GM12872 (cell line): Measurements from ENCODE around the gene FARSA.

ENCODE experiments used
- TF ChIP-seq, protein P1 (sequence below): IDR thresholded peaks from 3 replicates; pipeline ENCODE4 v1.5.1; 2011; ENCODE audit warnings: low read depth, mild to moderate bottlenecking, low read length, moderate library complexity; ENCODE audit not compliant: insufficient read depth

Gene FARSA

DNA sequence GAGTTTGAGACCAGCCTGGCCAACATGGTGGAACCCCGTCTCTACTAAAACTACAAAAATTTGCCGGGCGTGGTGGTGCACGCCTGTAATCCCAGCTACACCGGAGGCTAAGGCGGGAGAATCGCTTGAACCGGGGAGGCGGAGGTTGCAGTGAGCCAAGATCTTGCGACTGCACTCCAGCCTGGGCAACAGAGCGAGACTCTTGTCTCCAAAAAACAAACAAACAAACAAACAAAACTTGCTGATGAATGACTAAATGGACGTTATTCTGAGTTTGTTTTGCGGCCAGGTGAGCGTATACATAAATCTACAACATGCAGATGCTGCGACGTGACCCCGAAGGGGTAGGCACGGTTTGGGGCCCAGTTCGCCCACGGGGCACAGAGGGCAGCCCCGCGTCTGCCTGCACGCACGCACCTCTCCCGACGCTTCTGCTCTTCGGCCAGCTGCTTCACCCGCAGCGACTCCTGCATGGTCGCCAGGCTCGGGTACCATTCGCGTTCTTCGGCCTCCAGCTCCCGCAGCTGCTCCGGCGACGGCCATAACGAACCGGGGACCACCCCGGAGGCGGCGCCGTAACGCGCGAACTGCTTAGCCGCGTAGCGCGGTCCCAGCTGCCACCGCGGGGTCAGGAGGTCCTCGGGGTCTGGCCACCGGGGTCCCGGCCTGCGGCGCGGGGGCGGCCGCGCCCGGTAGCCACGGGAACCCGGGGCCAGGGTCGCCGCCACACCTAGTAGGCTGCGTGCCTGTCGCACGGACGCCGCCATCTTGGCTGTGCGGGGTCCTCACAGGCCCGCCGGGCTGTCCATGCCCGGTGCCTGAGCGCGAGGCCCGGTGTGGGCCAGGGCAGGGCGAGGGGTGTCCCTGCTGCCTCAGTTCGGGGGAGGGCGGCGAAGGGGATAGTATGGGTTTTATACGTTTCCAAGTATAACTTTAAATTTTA is 23.2 kb upstream of the FARSA start, which contains the start of gene GADD45GIP1:
Gene GADD45GIP1, minus strand, starts transcription at position 778 of the 943 bp plus-strand sequence. Its CDS starts 11 bp downstream, at position 767.
- TF ChIP-seq, protein P1, sequence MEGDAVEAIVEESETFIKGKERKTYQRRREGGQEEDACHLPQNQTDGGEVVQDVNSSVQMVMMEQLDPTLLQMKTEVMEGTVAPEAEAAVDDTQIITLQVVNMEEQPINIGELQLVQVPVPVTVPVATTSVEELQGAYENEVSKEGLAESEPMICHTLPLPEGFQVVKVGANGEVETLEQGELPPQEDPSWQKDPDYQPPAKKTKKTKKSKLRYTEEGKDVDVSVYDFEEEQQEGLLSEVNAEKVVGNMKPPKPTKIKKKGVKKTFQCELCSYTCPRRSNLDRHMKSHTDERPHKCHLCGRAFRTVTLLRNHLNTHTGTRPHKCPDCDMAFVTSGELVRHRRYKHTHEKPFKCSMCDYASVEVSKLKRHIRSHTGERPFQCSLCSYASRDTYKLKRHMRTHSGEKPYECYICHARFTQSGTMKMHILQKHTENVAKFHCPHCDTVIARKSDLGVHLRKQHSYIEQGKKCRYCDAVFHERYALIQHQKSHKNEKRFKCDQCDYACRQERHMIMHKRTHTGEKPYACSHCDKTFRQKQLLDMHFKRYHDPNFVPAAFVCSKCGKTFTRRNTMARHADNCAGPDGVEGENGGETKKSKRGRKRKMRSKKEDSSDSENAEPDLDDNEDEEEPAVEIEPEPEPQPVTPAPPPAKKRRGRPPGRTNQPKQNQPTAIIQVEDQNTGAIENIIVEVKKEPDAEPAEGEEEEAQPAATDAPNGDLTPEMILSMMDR: no peak

GRCh38 chr19:12955996-12956395 is 22.5 kb upstream of the FARSA start:
- TF ChIP-seq, protein P1: no peak

- TF ChIP-seq, protein P1: no peak
These were observed 21.1 kb upstream of the FARSA start for GRCh38 chr19:12954612-12954962.

GRCh38 chr19:12953799-12954611 is 20.5 kb upstream of the FARSA start:
- TF ChIP-seq, protein P1: no peak

- TF ChIP-seq, protein P1: no peak
These were observed 19.8 kb upstream of the FARSA start for GRCh38 chr19:12953138-12953798.

GRCh38 chr19:12952488-12953137 is 19.1 kb upstream of the FARSA start:
- TF ChIP-seq, protein P1: no peak
